HG02798 (cell line): Measurements from ENCODE around the gene PRR9.
"Not testable (repeated sequence)": the region's sequence is repeated elsewhere in the genome, so short reads cannot be mapped to it uniquely, and the experiment has no call there.

ENCODE experiments used
- ATAC-seq: cut with Tn5 transposase; IDR thresholded peaks from one replicate; pipeline ENCODE4 v1.9.1; 2021; ENCODE audit warnings: mild to moderate bottlenecking; ENCODE audit not compliant: unreplicated experiment, poor library complexity

Gene PRR9, protein sequence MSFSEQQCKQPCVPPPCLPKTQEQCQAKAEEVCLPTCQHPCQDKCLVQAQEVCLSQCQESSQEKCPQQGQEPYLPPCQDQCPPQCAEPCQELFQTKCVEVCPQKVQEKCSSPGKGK

DNA sequence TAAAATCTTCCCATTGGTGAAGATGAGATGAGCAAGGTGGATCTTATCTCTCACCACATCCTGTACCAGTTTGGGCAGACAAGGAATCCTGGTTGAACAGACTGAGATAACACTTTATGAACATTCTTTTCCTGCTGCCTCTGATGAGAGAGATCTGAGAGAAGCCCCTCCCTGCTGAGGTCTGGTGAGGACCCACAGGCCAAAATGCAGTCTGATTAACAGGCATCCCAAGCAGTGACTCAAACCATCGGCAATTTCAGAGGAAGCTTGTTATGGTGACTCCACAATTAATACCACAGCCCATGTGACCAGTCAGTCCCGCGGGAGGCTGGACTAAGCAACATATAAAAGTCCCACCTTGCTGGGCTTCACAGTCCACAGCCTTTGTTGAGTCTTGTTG, at the start of gene PRR9:
Gene PRR9 (plus strand): TSS at position 373 of the 400 bp plus-strand sequence. CDS start 561 bp downstream, outside the sequence.
- ATAC-seq, result no peak

DNA sequence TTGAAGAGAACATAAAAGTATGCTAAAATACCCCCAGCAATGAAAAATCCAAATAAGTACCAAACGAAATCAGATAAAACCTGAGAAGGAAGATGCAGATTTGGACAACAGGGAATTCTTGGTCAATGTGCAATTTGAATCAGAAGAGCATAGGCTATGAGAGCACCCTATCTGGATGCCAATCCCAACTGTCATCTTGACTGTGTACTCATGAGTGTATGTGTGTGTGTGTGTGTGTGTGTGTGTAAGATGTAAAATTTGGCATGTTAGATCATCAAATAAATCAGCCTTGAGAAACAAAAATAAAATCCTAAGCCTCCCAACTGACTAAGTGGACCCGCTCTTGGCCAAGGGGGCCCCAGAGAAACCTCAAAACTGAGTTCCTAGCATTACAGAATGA, 48.7 kb upstream of the PRR9 start:
- no peak for ATAC-seq

DNA sequence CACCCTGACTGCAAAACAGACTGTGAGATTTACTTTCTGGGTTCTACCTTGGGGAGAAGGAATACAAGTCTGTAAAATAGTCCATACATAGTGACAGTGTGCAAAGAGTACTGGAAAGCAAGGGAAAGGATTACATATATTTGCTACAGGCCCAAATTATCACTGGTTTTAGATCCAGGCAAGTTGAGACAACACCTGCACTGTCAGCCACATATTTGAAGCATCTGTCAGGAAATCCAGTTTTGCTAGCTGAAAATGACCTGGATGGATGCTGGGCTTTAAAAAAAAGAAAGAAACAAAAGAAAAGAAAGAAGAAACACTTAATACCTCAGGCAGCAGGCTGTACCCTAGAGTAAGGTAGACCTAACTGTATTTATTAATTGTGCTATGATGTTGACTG, 42.8 kb upstream of the PRR9 start:
- no peak for ATAC-seq

DNA sequence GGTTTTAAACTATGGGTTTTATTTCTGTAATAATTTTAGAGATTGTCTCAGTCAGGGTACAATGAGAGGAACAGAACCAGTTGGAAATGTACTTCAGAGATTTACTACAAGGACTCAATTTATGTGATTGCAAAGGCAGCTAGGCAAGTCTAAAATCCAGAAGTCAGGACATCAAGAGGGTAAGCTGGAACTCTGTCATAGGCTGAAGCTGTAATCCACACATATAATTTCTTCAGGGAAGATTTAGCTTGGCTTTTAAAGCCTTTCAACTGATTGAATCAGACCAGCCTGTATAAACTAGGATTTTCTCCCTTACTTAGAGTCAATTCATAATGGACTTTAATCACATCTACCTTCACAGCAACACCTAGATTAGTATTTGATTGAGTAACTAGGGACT, 38.5 kb upstream of the PRR9 start:
- ATAC-seq, result no peak

DNA sequence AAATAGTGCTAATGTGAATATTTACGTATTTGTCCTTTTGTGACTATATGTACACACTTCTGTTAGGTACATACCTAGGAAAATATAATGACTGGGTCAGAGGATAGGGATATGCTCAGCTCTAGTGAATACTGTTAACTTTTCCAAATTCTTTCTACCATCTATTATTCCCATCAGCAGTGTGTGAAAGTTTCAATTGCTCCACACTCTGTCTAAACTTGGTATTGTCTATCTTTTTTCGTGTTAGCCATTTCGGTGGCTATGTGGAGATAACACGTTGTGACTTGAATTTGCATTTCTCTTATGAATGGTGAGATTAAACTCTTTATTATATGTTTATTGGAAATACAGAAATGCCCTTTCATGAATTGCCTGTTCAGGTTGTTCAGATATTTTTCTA, 36.8 kb upstream of the PRR9 start:
- no peak for ATAC-seq

DNA sequence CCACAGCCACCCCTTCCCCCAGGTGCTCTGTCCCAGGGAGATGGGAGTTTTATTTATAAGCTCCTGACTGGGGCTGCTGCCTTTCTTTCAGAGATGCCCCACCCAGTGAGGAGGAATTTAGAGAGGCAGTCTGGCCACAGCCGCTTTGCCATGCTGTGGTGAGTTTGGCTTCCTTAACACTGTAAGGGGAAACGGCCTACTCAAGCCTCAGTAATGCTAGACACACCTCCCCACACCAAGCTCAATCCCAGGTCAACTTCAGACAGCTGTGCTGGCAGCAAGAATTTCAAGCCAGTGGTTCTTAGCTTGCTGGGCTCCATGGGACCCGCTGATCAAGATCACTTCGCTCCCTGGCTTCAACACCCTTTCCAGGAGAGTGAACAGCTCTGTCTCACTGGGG, 29.1 kb upstream of the PRR9 start:
- not testable (repeated sequence) for ATAC-seq

DNA sequence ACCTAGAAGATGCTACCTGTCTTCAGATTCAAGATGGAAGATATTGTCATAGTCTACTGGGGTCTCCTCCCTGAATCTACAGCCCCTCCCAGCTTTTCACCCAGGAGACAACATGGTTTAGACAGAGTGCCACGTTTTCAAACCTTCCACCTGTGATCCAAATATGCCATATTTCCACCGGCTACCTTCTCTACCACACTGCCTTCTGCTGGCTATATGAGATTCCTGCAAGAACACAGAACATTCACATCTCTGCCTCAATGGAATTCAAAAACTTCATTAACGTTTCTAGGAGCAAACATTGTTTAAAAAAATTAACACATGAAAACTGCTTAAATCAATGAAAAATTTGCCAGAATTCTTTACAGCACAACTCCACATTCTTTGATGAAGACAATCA, 27.0 kb upstream of the PRR9 start:
- ATAC-seq, result no peak

DNA sequence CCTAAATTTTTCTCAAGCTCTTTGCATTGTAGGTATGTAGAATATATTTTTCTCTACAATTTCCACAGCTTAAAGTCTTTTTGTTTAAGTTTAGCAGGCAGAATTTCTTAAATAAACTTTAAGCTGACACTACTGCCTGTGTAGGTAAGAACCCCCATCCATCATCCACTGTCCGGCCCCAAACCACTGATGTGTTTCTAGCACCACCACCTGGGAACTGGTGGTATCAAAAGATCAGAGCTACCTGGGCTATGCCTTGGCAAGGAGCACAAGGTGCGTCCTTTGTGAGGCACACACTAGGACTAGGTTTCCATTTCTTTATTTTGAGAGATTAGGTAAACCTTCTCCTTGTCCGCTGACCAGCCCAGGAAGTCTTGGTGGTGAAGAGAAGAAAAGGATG, 24.7 kb upstream of the PRR9 start:
- no peak for ATAC-seq

DNA sequence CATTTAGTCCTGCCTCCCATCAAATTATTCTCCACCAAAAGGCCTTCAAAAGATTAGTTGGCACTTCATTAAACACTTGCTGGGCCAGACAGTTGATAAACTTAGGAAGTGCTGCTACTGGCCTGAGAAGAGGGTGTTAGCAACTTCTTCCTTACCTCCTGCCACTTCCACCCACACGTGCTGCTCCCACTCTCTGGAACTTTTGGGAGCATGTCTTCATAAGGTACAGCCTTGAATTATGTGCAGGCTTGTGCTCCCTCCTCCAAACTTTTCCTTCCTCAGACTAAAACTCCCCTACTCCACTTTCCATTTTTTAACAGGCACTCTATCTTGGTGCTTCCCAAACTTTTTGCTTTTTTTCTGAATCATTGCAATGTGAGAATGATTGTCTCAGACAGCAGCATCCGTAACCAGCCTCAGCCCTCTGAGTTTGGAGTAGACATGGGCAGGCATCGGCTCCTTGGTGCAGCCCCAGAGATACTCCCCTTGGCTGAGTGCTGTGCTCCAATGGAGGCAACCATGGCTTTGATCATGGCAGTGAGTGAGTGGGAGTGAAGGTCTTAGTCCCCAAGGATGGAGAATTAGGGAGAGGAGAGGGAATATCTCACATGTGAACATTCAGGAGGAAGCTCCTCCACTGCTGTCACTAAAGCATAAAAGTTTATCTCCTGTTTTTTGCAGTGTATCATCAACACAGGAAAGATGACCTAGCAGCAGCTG, 22.9 kb upstream of the PRR9 start:
- ATAC-seq, result no peak

DNA sequence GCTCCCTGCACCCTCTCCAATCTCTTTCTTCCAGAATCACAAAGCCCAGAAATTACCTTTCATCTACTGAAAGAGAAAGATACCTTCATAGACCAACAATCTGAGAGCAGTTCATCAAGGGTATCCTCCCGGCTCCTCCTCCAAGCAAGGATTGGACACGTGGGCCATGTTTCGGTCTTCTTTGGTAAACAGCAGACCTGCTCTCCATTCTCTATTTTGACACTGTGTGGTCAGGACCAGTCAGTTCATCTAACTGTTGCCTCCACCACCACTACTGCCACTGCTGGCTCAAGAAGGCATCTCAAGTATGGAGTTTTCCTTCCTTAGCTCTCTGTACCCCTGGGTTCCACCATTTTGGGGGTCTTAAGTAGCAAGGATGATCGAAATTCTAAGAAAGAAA, 22.2 kb upstream of the PRR9 start:
- no peak for ATAC-seq

DNA sequence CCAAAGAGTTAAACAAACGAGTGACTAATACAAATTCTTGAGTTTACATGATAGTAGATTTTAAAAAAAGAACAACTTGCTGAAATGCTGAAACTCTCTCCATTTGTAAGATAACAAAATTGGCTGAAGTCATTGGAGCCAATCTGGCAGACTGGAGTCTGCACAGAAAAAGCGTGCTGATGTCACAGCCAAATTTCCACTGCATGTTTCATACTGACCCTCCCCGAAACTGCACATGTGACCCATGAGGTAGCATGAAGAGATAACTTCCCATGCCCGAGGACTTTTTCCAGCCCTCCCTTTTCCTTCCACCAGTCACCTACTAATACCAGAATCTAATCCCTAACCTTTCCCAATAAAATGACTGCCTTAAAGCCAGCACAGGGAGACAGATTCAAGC, 15.4 kb upstream of the PRR9 start:
- no peak for ATAC-seq

DNA sequence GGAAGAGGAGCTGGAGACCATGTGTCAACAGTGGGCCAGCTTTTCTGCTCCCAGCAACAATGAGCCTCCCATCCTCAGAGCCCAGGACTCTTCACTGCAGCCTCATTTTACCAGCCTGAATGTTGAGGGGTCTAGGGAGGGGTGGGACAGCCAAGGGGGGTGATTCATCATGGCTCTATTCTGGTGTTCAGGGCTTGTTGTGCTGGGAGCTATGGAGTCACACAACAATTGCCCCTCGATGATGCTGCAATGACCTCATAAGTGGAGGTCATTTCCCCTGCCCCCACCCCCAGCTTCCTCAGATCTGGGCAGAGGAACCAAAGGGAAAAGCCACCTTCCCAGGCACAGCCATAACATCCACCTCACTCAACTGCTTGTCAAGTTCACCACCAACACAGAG, 14.3 kb upstream of the PRR9 start, which contains the start of gene LELP1:
Gene LELP1 (plus strand): TSS at position 301 of the 400 bp plus-strand sequence. CDS start 1,278 bp downstream, outside the sequence.
- ATAC-seq, result no peak

DNA sequence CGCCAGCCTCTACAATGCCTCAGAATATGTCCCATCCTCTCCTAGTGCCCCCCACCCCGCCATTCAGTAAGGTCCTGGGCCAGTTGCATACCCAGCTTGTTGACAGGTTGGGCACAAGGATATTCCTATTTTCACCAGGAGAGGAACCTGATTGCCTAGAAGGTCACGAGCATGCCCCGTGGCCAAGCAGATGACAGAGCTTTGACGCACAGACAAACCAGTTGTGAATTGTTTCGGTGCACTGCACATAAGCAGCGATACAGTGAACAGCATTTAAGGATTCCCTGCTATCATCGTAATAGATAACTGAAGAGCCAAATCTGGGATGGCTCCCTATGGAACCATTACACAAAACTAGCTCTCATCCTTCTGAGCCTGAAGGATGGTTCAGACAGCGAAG, 10.8 kb upstream of the PRR9 start:
- no peak for ATAC-seq

DNA sequence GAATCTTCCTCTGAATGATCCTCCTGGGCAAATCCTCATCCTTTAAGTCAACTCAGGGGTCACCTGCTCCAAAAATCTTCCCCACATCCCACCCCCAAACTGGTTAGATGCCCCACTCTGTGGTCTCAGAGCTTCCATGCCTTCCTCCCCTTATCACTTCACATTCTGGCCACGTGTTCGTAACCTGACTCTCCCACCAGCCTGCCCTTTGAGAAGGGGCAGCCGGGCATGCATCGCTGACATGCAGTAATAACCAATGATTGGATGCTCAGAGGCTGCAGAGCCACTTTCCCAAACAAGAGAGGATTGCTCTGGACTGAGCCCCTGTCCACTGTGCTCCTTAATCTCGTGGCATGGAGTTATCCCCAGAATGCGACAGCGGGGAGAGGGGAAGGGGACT, 7.2 kb upstream of the PRR9 start:
- ATAC-seq, result no peak

DNA sequence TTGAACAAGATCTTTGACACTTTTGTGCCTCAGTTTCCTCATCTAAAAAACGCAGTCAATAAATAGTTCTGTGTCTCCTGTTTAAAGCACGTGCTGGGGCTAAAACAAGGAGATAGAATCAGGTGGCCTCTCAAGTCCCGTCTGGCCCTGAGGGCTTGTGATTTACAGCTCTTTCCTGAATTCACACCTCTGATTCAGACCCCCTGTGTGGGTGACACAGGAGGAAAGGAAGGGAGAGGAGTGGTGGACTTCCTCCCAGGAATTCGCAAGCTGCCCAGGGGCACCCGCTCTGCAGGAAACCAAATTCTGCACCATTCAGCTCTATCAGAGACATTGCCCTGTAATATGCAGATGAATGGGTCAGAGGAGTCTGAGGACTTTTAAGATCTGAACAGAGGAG, 5.2 kb upstream of the PRR9 start:
- ATAC-seq, result no peak

DNA sequence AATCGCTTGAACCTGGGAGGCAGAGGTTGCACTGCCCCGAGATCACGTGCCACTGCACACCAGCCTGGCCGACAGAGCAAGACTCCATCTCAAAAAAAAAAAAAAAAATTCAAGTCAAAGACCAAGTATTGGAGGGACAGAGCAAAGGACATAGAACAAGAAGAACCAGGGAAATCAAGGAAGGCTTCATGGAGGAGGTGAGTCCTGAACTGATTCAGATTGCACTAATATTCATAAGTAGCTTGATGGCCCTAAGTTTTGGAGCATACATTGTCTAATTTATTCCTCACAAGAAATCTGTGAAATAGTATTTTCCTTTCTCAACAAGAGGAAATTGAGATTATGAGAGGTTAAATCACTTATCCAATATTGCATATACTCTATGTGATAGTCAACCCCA, 3.9 kb upstream of the PRR9 start:
- no peak for ATAC-seq

DNA sequence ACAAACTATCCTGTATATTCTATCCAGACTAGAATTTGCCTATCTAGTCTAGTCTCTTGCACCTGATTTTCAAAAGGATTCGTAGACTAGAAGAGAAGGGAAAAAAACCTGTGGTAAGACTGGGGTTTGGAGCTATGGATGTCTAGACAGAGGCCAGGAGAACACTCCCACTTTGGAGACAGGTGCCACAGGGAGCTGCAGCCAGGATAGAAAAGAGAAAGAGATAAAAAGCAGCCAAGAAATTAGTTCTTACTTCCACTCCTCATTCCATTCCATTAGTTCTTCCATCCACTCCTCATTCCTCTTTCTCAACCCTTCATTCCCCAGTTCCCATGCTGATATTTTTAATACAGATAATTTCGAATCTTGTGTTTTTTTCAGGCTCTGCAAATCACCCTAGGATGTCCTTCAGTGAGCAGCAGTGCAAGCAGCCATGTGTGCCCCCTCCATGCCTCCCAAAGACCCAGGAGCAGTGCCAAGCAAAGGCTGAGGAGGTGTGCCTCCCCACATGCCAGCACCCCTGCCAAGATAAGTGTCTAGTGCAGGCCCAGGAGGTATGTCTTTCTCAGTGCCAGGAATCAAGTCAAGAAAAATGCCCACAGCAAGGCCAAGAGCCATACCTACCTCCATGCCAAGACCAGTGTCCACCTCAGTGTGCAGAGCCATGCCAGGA, 496 bp downstream of the PRR9 start:
- ATAC-seq, result no peak

DNA sequence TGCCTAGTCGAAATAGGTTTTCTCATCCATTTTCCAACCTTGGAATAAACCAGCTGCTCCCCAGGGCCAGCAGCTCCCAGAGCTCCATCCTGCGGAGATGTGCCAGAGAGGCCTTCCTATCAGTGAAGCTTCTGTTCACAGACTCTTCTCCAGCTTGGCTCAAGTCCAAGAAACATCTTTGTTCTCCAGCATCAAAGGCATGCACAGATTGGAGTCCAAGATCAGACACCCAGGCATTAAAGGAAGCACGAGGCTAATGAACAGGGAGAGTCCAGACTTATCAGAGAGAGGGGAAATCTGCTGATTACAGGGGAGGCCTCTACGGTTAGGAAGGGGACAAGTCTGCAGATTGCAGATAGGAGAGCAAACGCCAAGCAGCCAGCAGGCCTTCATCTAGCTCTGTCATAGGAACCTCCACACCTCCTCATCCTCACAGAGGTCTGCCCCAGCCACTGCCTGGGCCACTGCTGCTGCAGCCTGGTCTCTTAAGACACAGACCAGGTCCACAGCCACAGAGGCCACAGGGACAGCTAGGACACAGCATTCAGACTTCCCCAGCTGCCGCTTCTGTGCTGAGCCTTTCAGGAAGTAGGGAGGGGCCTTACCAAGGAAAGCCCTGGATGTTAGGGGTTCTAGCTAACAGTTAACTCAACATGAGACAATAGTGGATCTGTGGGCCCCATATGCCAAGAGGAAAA, 3.4 kb downstream of the PRR9 start:
- no peak for ATAC-seq

DNA sequence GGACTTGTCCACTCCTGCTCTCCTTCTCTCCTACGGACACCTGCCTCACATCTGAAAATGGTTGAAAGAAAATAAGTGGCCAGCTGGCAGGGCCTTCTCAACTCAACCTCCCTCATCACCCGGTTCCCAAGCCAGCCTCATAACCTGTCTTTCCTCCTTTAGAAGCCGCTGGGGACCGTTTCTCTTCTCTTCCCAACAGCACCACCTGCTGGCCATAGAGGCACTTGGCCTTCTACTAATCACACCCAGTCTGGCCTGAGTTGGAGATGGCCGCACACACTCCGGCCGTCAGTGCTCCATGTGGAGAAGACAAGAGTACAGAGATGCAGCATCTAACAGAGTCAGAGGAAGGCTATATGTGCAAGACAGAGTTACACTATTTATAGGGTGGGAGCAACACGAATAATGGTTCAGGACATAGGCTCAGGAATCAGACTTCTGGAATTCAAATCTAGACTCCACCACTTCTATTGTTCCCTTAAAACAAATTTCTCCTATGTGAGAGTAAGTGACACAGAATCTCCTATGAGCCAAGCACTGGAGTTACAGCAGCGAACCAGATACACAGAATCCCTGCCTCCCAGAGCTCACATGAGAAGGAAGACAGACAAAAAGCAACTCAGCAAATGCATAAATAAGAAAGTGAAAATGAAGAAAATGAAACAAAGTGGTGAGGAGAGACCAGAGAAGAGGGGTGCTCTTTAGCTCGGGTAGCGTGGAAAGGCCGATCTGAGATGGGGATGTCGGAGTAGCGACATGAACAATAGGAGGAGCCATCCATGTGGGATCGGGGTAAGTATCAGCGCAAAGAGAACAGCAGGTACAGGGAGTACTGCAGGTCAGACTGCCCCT, 5.9 kb downstream of the PRR9 start:
- ATAC-seq, result peak; percentile 86

DNA sequence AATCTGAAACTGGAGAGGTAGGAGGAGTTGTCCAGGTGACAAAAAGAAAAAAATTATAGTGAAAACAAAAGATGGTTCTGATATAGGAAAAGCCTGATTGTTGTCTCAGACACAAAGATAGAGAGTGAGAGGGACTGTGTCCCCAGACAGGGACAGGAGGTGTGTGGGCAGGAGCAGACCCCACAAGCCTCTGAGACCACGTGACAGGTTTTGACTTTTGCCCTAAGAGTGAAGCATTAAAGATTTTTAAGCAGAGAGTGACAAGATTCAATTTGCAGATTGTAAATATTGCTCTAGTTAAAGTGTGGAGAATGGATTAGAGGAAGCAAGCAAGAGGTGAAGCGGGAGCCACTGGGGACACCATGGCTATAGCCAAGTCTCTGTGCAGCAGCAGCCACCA, 10.4 kb downstream of the PRR9 start:
- ATAC-seq, result no peak
